Measurements from ENCODE around the gene LYPD6.

GRCh38 chr2:149389506-149390167, 59.2 kb downstream of the LYPD6 start:
- no peak for TF ChIP-seq CTCF (IDR thresholded peaks at IDR 0.05)
- no peak for TF ChIP-seq POLR2A (IDR thresholded peaks at IDR 0.05)
